Left renal cortex interstitium (tissue), 4 donors: Measurements from ENCODE around the gene SMIM13. TPM values are rescaled to one million over a fixed set of nuclear protein-coding genes. Genes with fewer than 3 reads are reported as not detected.

Experiments used
- DNase-seq, 4 donors: peaks; one replicate each; pipeline ENCODE4 v3.0.0-alpha.2; 2013; ENCODE audit warnings: low read depth in 4 of 4, low spot score in 2 of 4, missing footprints in 1 of 4
- polyA plus RNA-seq, 4 donors: library from polyadenylated mRNA; unstranded; fragments of 120-200 nt; gene quantifications; one replicate each; pipeline ENCODE4 v1.2.1, GENCODE V29; 2013; ENCODE audit not compliant: insufficient read length in 4 of 4

Gene SMIM13
- 10 to 100 TPM; 16.1 to 18.5 (median 17.9) TPM for polyA plus RNA-seq

DNA sequence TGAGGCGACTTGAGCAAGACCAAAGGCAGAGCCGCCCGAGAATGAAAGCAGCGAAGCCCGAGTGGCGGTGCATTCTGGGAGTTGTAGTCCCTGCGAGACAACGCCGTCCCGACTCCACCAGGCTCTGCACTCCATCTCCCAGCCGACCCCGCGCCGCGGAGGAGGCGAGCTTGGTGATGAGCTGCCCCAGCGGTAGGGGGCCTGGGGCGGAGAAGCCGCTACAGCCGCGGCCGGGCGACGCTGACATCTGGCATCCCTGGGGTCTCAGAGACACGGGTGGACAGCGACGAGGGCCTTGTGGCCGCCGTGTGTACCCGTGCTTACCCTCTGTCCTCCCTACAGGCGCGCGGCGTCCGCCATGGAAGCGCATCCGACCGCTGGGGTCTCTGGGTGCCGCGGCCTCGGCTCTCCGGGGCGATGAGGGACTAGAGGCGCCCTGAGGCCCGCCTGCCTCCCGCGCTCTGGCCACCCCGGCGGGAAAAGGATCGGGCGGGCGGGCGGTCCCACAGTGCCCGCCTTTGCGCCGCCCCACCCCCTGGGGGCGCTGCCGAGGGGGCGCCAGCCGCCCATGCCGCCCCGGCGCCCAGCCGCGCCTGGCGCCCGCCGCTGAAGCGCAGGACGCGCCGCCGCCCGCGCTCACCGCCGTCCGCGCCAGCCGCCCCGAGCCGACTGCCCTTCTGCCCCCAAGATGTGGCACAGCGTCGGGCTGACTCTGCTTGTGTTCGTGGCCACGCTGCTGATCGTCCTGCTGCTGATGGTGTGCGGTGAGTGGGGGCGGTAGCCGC is at the start of gene SMIM13:
Gene SMIM13, plus strand, starts transcription at position 209 of the 785 bp plus-strand sequence. Its CDS starts 480 bp downstream, at position 689.
- DNase-seq = peak; percentile 92 to 98 (median 93)

DNA sequence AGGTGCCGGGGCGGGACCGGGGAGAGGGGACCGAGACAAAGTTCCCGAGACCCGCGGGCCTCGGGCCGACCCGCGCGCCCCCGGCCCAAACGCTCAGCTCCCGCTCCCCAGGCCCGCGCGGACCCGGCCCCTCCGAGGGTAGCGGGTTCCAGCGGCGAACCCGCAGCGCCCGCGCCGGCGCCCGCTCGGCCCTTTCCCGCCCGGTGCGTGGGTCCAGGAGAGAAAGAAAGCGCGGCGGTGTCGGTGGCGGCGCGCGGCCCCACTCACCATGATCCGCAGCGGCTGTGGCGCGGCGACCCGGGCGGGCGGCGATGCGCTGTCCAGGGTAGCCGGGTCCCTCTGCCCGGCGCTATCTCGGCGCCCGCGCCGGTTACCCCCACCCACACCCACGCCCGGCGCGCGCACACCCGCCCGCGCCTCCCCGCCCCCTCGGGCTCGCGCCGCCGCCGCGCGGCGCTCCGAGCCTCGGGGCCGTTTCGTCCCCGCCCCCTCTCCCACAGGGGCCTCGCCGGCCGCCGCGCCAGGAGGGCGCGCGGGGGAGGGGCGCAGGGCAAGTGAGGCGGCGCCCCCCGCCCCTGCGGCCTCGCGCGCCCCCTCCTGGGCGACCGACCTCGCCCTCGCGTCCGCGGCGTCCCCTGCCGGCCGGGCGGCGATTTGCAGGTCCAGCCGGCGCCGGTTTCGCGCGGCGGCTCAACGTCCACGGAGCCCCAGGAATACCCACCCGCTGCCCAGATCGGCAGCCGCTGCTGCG is 49.5 kb upstream of the SMIM13 start, which contains the start of gene ELOVL2:
Gene ELOVL2, minus strand, starts transcription at position 345 of the 751 bp plus-strand sequence. Its CDS starts 75 bp downstream, at position 270.
- peak in 1 of 4 donors; percentile 28 for DNase-seq

DNA sequence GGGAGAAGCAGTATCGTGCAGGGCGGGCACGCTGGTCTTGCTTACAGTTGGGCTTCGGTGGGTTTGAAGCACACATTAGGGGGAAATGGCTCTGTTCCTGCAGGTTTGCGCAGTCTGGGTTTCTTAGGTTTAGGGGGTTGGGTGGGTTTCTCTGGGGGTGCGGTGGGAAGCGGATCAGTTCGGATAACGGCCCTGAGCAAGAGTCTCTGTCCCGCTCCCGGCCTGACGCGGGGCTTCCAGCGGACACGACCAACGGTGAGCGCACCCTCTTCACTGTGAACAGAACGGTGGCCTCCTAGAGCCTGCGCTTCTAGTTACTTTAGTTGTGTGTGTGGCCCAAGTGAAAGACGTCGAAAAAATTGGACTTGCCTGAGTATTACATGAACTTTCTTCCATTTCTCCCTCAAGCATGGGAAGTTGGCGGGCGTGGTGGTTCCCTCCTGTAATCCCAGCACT is 48.9 kb upstream of the SMIM13 start:
- DNase-seq = no peak

DNA sequence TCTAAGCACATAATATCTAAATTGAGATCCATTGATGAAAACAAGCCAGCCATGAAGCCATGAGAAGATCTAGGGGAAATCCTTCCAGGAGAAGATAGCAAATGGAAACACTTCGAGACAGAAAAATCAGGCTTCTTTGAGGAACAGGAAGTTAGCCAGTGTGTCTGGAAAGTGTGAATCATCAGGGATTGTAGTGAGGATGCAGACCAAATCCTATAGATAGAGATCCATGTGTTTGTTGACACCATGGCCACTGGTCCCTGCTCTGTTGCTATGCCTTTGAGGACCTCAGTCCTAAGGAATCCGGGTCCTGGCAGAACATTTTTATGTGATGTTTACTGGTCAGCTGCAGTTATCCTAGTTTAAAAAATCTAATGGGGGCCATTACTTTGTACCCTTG is 42.9 kb upstream of the SMIM13 start:
- DNase-seq = no peak

DNA sequence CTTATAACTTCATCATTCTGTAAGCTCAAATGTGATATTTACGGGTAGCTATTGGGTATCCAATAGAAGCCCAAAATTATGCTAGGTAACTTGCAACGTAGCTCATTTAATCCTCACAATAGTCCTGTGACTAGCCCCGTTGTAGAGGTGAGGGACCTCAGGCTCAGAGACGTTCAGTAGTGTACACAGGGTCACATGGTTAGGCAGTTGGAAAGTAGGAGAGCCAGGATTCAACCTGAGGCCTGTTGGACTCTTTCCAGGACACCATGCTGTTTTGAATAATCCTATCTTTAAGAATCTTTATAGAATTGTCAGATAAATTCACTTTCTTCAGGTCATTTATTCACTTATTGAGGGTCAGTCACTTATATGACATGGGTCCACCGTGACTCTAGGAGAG is 40.3 kb upstream of the SMIM13 start:
- no peak for DNase-seq

DNA sequence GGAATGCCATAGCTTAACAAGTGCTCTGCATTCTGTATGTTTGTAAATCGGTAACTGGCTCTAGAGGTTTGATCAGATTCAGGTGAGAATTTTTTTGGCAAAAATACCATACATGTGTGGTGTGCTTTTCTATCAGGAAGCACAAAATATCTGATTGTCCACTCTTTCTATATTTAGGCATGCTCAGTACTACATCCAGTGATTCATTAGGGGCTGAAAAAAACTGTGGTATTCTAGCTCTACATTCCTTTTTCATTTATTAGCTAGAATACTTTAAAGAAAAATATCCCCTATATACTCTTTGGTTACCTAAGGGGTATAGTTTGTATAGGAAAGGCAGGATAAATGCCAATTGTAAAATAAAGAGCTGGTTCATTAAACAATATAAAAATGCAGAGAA is 38.9 kb upstream of the SMIM13 start:
- DNase-seq = no peak

DNA sequence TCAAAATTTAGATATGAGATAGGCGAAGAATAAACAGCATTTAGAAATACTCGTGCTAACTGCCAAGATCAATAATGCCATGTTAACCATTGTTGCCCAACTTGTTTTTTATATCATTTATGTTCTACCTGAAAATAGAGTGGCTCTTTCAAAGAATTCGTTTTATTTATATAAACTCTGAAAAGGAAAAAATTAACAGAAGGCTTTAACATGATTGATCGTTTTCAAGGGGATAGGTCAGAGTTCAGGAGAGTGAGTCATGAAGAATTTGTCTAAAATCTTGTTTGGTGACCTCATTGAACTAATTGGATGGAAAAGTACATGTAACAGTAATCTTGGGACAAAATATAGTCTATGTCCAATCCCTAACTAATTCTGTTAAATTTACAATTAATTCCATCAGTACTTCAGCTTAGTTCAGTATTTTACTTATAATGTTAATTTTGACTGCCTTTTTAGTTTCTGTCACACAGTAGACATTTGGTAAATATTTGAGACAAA is 38.5 kb upstream of the SMIM13 start:
- DNase-seq = no peak

DNA sequence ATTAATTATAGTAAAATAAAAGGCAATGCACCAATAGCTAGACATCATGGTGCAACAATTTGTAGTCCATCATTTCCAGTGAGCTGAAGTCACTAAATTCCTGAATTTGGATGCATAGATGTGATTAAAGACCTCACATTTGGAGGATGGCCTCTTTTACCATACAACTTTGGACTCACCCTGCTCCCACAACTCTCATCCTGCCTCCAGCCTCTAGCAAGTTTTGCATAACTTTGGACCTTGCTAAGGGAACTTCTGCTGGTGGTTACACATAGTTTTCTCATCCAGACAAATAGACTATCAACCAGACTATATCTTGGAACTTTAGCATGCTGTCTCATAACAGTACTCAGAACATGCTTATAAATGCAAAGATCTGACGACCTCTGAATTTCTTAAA is 36.8 kb upstream of the SMIM13 start:
- DNase-seq = no peak

DNA sequence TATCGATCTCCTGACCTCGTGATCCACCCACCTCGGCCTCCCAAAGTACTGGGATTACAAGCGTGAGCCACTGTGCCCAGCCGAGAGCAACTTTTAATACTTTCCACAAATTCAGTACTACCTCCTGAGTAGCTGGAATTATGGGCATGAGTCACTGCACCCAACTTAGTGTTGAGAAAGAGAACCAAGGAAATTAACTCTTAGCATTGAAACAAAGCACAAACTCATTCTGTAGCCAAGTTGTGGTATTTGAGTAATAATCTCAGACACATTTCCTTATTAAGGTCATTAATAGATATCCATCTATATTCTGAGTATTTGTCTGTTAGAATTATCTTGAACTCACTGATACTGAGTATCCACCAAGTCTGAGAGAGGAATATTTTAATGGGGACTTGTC is 35.2 kb upstream of the SMIM13 start:
- DNase-seq = no peak

DNA sequence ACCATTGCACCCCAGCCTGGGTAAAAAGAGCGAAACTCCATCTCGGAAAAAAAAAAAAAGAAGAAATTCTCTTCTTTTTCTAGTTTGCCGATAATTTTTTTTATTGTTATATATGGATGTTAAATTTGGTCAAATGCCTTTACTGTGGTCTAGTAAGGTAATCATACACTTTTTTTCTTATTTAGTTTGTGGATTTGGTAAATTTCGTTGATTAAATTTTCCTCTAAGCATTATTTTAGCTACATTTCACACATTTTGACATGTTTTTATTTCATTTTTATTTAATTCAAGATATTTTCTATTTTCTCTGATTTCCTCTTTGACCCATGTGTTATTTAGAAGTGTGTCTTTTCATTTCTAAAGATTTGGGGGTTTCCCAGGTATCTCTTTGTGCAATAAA is 31.6 kb upstream of the SMIM13 start:
- no peak for DNase-seq

DNA sequence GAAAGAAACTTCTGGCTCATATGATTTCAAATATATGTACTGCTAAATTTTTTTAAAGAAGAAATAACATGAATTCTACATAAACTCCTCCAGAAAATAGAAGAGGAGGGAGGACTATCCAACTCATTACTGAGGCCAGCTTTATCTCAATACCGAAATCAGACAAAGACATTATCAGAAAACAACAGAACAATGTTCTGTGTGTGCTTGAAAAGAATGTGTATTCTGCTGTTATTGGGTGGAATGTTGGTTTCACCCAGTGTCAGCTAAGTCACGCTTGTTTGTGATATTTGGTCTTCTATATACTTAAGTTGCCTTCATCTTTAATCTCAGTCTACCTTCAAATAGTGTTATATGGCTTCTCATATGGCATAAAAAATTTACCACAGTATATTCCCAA is 30.9 kb upstream of the SMIM13 start:
- DNase-seq = no peak

DNA sequence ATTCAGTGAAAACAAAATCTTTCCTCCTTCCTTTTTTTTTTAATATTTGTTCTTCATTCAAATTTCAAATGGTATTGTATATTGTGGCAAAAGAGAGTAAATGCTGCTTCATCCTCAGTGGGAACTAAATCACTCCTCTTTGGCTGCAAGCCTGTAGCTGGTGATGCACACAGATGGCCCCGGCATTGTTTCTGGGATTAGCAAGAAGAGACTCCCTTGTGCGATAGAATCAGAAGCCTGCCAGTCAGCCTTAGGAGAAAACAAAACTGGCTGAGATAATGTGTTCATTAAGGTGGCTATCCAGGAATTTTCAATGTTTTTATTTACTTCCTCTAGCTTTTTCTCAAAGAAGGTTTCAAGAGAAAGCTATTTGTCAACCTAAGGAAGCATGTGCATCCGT is 28.8 kb upstream of the SMIM13 start:
- DNase-seq = no peak

DNA sequence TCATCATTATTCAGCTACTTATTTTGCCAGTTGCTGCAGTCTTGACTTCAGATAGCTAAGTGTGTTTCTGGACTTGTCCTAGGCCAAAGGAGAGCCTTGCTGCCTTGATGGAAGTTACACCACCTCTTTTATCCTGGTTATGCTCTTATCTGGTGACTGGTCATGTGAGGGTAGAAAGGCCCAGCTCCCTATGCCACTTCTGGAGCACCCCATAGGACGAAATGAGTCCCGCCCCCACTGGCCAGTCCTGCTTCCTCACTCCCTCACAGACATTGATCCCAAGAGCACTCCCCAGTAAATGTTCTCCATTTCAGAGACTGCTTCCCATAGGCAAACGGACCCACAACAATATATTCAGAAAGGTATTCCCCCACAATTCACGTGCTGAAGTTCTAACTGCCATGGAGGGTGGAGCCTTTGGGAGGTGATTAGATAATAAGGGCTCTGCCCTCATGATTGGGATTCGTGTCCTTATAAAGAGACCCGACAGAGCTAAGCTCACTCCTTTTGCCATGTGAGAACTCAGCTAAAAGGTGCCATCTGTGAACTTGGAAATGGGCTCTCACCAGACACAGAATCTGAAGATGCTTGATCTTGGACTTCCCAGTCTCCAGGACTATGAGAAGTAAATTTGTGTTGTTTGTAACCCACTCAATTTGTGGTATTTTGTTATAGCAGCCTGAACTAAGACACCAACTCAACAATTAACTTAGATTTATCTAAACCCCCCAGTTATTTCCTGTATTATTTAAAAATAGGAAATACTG is 28.0 kb upstream of the SMIM13 start:
- no peak for DNase-seq

DNA sequence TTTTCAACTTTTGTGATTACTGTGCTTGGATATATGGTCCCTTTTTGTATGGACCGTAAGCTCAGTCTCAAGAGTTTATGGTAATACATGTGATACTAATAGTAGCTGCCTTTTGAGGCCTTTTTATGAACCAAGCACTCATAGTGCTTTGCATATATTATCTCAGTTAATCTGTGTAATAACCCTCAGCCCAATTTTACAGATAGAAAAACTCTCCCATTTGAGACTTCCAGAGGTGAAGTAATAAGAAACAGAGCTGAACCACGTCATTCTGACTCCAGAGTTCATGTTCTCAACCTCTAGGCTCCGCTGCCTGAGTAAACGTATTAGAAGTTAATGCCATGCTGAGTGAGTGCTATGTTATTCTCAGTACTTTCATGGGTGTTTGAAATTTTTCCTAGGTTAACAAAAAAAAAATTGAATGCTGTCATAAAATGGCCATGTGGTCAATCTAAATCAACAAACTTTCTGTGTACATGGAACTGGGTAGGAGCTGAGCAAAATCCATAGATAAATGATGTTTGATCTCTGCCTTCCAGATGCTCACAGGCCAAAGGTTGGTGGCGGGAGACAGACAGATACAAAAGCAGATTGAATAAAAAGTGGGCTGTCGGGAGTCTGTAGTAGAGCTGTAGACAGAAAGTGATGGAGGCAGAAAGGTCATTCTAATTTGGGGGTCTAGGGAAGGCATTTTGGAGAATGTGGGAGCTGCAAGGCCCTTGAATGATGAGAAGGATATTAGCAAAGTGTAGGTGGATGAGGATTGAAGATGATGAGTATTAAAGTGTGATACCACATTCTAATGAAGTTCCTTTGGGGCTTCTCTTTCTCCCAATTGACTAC is 26.9 kb upstream of the SMIM13 start:
- no peak for DNase-seq

DNA sequence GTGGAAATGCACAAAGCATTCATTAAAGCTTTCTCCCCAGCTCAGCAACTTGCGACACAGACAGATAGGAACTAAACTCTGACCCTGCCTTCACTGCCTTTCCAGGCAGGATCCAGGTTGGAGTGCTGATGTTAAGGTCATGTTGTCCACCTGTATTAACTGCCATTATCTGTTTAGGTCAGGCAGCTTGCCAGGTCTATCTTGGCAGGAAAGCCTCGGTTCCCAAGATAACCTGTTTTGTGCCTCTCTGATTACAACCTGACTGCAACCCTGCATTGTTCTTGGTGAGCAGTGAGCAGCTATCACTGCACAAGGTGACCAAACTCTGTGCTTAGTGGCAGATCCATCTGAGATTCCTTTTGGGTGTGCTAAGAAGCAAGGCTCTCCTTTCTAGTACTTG is 26.3 kb upstream of the SMIM13 start:
- no peak for DNase-seq

DNA sequence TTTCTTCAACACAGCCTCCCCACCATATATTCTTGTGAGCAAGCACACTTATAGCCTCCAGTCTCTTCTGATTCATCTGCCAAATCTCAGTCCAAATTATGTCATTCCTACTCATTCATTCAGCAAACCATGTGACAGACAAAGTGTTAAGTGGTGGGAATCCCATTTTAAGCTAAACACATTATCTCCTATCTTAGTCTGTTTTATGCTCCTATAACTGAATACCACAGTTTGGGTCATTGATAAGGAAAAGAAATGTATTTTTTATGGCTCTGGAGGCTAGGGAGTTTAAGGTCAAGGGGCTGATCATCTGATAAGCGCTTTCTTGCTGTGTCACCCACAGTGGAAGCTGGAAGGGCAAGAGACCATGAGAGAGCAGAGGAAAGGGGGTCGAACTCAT is 23.9 kb upstream of the SMIM13 start:
- DNase-seq = no peak

DNA sequence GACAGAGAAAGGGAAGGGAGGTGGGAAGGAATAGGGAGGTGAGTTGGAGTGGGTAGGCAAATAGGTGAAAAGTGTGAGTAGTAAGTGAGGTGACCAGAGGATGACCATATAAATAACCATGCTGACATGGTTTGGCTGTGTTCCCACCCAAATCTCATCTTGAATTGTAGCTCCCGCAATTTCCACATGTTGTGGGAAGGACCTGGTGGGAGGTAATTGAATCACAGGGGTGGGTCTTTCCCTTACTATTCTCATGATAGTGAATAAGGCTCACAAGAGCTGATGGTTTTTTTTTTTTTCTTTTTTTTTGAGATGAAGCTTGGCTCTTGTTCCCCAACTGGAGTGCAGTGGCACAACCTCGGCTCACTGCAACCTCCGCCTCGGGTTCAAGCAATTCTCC is 21.5 kb upstream of the SMIM13 start:
- DNase-seq = no peak

DNA sequence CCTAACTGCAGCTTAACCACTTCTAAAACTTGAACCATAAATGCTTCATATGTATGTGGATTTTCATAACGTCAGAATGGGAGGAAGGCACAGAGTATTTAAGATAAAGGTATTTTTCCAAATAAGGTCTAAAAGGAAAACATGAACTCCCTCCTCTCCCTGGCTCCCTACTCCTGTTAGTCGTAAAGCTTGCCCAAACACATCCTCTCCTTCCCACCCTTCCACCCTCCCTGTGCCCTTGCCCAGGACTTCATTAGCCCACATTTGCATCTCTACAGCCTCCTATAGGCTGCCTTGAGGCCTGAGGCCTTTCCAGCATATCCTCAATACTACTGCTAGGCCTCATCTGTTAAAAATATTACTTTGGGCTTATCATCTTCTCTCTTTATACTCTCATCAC is 17.1 kb upstream of the SMIM13 start:
- no peak for DNase-seq

DNA sequence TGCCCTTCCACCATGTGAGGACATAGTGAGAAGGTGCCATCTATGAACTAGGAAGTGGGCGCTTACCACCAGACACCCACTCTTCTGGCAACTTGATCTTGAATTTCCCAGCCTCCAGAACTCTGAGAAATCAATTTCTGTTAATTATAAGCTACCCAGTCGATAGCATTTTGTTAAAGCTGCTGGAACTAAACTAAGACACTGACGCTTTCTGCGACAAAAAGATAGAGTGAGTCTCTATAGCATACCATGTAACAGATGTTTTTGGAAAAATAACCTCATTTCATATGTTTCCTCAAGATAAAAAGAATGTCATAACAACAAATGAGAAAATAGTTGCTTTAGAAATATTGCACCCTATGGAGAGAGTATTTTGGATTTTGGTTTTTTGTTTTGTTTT is 15.4 kb upstream of the SMIM13 start:
- DNase-seq = no peak

DNA sequence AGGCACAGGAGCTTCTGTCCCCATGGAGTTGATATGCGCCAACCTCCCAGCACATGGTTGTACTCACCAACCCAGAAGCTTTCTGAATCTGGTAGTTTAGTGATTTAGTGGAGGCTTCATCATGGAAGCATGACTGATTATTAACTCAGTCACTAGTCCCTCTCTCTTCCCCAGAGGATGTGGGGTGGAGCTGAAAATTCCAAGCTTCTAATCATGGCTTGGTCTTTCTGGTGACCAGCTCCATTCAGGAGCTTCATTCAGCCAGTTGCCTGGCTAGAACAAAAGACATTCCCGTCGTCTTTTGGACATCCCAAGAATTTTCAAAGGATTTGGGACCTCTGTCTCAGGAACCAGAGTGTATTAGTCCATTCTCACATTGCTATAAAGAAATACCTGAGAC is 13.3 kb upstream of the SMIM13 start:
- DNase-seq = no peak
